ENCODE results near the gene DCAF12L2.
"Not testable (repeated sequence)": the region's sequence is repeated elsewhere in the genome, so short reads cannot be mapped to it uniquely, and the experiment has no call there.

DCAF12L2 gene

DNA sequence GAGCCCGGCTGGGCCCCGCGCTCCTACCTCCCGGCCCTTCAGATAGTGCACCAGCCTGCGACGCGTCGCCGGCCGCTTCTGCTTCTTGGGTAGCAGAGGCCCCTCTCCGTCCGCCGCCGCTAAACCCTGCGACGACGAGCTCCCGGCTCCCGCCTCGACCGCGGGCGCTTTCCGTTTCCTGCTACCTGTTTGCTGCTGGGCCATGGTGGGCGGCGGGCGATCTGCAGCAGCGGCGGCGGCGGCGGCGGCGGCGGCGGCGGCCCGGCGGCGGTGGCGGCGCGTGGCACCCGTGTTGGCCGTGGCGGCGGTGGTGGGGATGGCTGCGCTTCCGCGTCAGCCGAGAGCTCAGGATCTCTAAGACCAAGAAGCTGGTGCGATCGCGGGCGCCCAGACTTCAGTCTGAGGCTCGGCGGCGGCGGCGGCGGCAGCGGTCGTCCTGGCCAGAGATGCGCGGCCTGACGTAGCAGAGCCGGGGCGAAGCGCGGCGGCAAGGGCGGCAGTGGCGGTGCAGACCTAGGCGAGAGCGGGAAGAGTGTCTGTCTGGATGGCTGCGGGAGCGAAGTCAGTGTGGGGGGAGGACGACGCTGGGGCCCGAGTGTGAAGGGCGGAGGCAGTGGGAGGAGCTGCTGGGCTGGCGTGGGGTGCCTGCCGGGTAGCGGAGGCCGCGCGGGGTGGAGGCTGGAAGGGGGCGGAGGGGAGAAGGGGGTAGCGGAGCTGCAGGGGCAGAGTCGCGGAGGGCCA is at the start of gene DCAF12L2:
TSS of gene DCAF12L2 (minus strand) at position 569 of the 741 bp plus-strand sequence. CDS start at position 204, 365 bp downstream.
- no peak for DNase-seq (ENCODE audit: extremely low read depth, low read depth)
- TF ChIP-seq CTCF (IDR thresholded peaks at IDR 0.05; ENCODE audit: low read depth, low read length), result no peak

DNA sequence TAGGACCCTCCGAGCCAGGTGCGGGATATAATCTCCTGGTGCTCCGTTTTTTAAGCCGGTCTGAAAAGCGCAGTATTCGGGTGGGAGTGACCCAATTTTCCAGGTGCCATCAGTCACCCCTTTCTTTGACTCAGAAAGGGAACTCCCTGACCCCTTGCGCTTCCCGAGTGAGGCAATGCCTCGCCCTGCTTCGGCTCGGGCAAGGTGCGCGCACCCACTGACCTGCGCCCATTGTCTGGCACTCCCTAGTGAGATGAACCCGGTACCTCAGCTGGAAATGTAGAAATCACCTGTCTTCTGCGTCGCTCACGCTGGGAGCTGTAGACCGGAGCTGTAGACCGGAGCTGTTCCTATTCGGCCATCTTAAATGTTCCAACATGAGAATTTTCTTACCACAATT is 24.8 kb upstream of the DCAF12L2 start:
- not testable (repeated sequence) for DNase-seq (ENCODE audit: extremely low read depth, low read depth)

DNA sequence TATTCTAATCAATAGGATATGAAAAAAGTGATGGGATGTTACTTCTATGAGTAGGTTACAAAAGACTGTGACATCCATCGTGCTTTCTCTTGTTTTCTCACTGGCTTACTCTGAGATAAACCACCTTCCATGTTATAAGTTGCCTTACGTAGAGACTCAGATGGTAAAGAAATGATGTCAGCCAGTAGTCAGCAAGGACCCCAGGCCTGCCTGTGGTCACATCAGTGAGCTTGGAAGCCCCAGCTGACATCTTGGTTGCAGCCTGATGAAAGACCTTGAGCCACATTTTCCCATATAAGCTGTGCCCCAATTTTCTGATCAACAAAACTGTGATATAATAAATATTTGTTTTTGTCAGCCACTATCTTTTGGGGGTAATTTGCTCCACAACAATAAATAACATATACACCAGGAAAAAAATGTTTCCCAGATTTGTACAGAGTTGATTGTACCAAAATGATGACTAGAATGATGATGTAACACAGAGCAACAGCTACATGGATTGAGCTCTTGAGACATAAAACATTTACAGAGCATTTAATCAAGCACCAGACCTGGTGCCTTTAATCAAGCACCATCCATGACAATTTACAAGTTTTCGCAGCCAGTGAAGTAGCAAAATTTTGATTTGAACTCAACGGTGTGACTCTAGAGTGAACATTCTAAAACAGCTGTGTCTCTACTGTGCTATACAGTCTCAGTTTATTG is 11.2 kb upstream of the DCAF12L2 start:
- DNase-seq (ENCODE audit: extremely low read depth, low read depth), result no peak
- no peak for TF ChIP-seq CTCF (IDR thresholded peaks at IDR 0.05; ENCODE audit: low read depth, low read length)

DNA sequence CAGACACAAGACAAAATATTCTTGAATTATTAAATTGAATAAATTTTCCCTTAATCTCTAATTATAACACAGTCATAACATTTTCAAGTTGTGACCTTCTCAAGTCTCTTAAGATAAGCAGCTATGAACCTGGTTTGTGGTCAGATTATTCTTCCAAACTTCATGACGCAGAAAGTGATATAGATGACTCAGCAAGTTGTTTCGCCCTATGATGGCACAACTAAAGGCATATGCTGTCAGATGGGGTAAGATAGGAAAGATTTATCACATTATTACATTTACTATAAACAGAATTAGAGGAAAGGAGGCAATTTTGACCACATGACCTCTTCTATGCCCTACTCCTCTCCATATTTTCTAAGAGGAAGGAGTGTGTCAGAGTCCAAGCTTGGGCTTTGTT is 4.6 kb upstream of the DCAF12L2 start:
- DNase-seq (ENCODE audit: extremely low read depth, low read depth), result no peak
- no peak for TF ChIP-seq CTCF (IDR thresholded peaks at IDR 0.05; ENCODE audit: low read depth, low read length)

GRCh38 chrX:126167560-126167959 is 1.5 kb upstream of the DCAF12L2 start:
- TF ChIP-seq CTCF (IDR thresholded peaks at IDR 0.05; ENCODE audit: low read depth, low read length), result no peak
- DNase-seq (ENCODE audit: extremely low read depth, low read depth), result no peak

DNA sequence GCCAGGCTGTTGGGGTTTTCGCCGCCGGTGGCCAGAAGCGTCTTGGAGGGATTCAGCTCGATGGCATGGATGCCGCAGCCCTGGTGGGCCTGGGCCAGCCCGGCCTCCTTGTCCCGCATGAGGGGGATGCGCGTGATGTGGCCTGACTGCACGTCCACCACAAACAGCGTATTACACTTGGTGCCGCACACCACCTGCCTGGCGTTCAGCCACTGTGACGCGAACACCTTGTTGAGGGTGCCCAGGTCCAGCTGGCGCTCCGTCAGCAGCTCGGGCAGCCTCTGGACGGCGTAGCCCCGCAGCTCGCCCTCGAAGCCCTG is 728 bp downstream of the DCAF12L2 start:
- no peak for DNase-seq (ENCODE audit: extremely low read depth, low read depth)
- TF ChIP-seq CTCF (IDR thresholded peaks at IDR 0.05; ENCODE audit: low read depth, low read length), result no peak

- no peak for DNase-seq (ENCODE audit: extremely low read depth, low read depth)
- no peak for TF ChIP-seq CTCF (IDR thresholded peaks at IDR 0.05; ENCODE audit: low read depth, low read length)
These were observed 1.2 kb downstream of the DCAF12L2 start for GRCh38 chrX:126164689-126165400.
